CD4-positive, alpha-beta T cell treated with Interleukin-10 for 1 hour (primary cell): ENCODE results near the gene LPCAT2.
A peak's percentile ranks its signal among the peaks of the same experiment; 100 is the strongest.

ENCODE experiments used
- DNase-seq: peaks from one replicate; pipeline ENCODE4 v3.0.0-alpha.2; 2020

Gene LPCAT2

GRCh38 chr16:55508941-55509931, at the start of gene LPCAT2:
LPCAT2 (plus strand) TSS chr16:55509072; CDS start chr16:55509182, 110 bp downstream.
- DNase-seq, result peak; percentile 18

- no peak for DNase-seq
These were observed 46.6 kb upstream of the LPCAT2 start for GRCh38 chr16:55462241-55462640.

- no peak for DNase-seq
These were observed 44.5 kb upstream of the LPCAT2 start for GRCh38 chr16:55464375-55464774.

- peak; percentile 82 for DNase-seq
These were observed 43.6 kb upstream of the LPCAT2 start for GRCh38 chr16:55465077-55465896.

- DNase-seq, result no peak
These were observed 42.7 kb upstream of the LPCAT2 start for GRCh38 chr16:55466209-55466608.

- no peak for DNase-seq
These were observed 41.0 kb upstream of the LPCAT2 start for GRCh38 chr16:55467898-55468297.

GRCh38 chr16:55468352-55468990, 40.4 kb upstream of the LPCAT2 start:
- DNase-seq, result no peak

- DNase-seq, result no peak
These were observed 38.9 kb upstream of the LPCAT2 start for GRCh38 chr16:55469821-55470532.

- DNase-seq, result no peak
These were observed 38.1 kb upstream of the LPCAT2 start for GRCh38 chr16:55470533-55471371.

GRCh38 chr16:55471448-55472097, 37.3 kb upstream of the LPCAT2 start:
- DNase-seq, result no peak

GRCh38 chr16:55473587-55473986, 35.3 kb upstream of the LPCAT2 start:
- DNase-seq, result no peak

- DNase-seq, result no peak
These were observed 34.1 kb upstream of the LPCAT2 start for GRCh38 chr16:55474821-55475220.

GRCh38 chr16:55475919-55476318, 33.0 kb upstream of the LPCAT2 start:
- no peak for DNase-seq

- DNase-seq, result no peak
These were observed 32.0 kb upstream of the LPCAT2 start for GRCh38 chr16:55476625-55477533.

- no peak for DNase-seq
These were observed 31.1 kb upstream of the LPCAT2 start for GRCh38 chr16:55477736-55478135.

- no peak for DNase-seq
These were observed 29.9 kb upstream of the LPCAT2 start, which contains the start of gene MMP2 for GRCh38 chr16:55478827-55479429. MMP2 (plus strand) TSS chr16:55479198; CDS start chr16:55479480, 282 bp downstream.

GRCh38 chr16:55479430-55480140, 29.3 kb upstream of the LPCAT2 start:
- no peak for DNase-seq

GRCh38 chr16:55480228-55480655, 28.6 kb upstream of the LPCAT2 start:
- DNase-seq, result no peak

GRCh38 chr16:55481023-55481422, 27.8 kb upstream of the LPCAT2 start:
- DNase-seq, result no peak
